GM12878 (cell line): ENCODE data around the gene SHC3. TPM values are rescaled to one million over a fixed set of nuclear protein-coding genes. Genes with fewer than 3 reads are reported as not detected.

ENCODE experiments used
- ATAC-seq: fragments of 200-7000 bp; cut with Tn5 transposase; 3 replicates; pipeline ENCODE4 v1.9.1; 2020; ENCODE audit warnings: mild to moderate bottlenecking, moderate library complexity
- BruUV-seq: library from RNA; stranded (reverse); fragments of 400-500 nt; replicated peaks from 2 replicates; lab custom pipeline; 2021; lab: Mats Ljungman, UMichigan
- CTCF ChIA-PET: fragments of 300-600 bp; sonication (Branson Sonifier 250); formaldehyde crosslinking; extraction: SDS; loops from one replicate; lab custom pipeline; 2021; ENCODE audit warnings: inconsistent platforms; lab: Yijun Ruan, JAX
- POLR2A ChIA-PET: fragments of 350-600 bp; formaldehyde crosslinking; extraction: SDS; loops from one replicate; lab custom pipeline; 2021; ENCODE audit warnings: inconsistent platforms; lab: Charles Lee
- RAD21 ChIA-PET: fragments of 300-600 bp; sonication (Branson Sonifier 250); formaldehyde crosslinking; loops from one replicate; lab custom pipeline; 2023; ENCODE audit warnings: antibody characterized with exemption; ENCODE audit not compliant: unreplicated experiment; lab: Charles Lee
- SMC1A ChIA-PET: fragments of 300-600 bp; sonication (Branson Sonifier 250); formaldehyde crosslinking; loops from one replicate; lab custom pipeline; 2023; ENCODE audit not compliant: unreplicated experiment, uncharacterized antibody; lab: Charles Lee
- DNase-seq: peaks from one replicate; pipeline ENCODE4 v3.0.0-alpha.2; 2011; ENCODE audit warnings: low read depth, low spot score
- FAIRE-seq: peaks from 3 replicates; lab custom pipeline; 2011; peaks lifted over from hg19 to GRCh38; lab: Jason Lieb, UNC
- H2AFZ ChIP-seq: 2 replicates; pipeline ENCODE4 v1.6.0; 2011; ENCODE audit warnings: low read depth, low read length, control low read depth; ENCODE audit not compliant: control insufficient read depth
- H3K27ac ChIP-seq: 2 replicates; pipeline ENCODE4 v1.5.1; 2011; ENCODE audit warnings: control low read depth; ENCODE audit not compliant: control insufficient read depth, insufficient read depth
- H3K27me3 ChIP-seq, 2 experiments: replicated peaks in 1 of 2; 2 replicates each; pipeline versions ENCODE4 v1.6.0 to v1.6.1; 2011; ENCODE audit warnings: low read length in 1 of 2; ENCODE audit not compliant: control insufficient read depth in 2 of 2, insufficient read depth in 2 of 2
- H3K36me3 ChIP-seq, 2 experiments: 2 replicates each; pipeline ENCODE4 v1.5.1; 2011; ENCODE audit warnings: low read length in 1 of 2; ENCODE audit not compliant: control insufficient read depth in 2 of 2, insufficient read depth in 2 of 2
- H3K4me1 ChIP-seq: 2 replicates; pipeline ENCODE4 v1.6.1; 2011; ENCODE audit warnings: mild to moderate bottlenecking, low read length, moderate library complexity, mixed read lengths; ENCODE audit not compliant: control insufficient read depth, insufficient read depth
- H3K4me2 ChIP-seq: 2 replicates; pipeline ENCODE4 v1.6.0; 2011; ENCODE audit warnings: control low read depth; ENCODE audit not compliant: control insufficient read depth, insufficient read depth
- H3K4me3 ChIP-seq: fragments of 200-600 bp; sonication (generic); 2 replicates; pipeline ENCODE4 v1.5.1; 2016
- H3K79me2 ChIP-seq: 2 replicates; pipeline ENCODE4 v1.6.0; 2011; ENCODE audit warnings: low read length; ENCODE audit not compliant: control insufficient read depth, insufficient read depth
- H3K9ac ChIP-seq: 2 replicates; pipeline ENCODE4 v1.8.0; 2011; ENCODE audit warnings: low read length, control low read depth, mixed read lengths; ENCODE audit not compliant: control insufficient read depth, insufficient read depth
- H3K9me3 ChIP-seq: replicated peaks from 3 replicates; pipeline ENCODE4 v1.5.1; 2011; ENCODE audit warnings: mild to moderate bottlenecking, low read length; ENCODE audit not compliant: control insufficient read depth, insufficient read depth
- H4K20me1 ChIP-seq: 2 replicates; pipeline ENCODE4 v1.6.0; 2011; ENCODE audit not compliant: control insufficient read depth, insufficient read depth
- CHD2 ChIP-seq: IDR thresholded peaks from 2 replicates; pipeline ENCODE4 v1.6.1; 2011; ENCODE audit warnings: low read depth, low read length, improper control_type of control experiment, borderline replicate concordance
- CUX1 ChIP-seq: IDR thresholded peaks from 2 replicates; pipeline ENCODE4 v1.6.1; 2012; ENCODE audit warnings: improper control_type of control experiment, low read depth, low read length; ENCODE audit not compliant: insufficient replicate concordance
- ZBTB4 ChIP-seq: fragments of 450-650 bp; formaldehyde crosslinking; IDR thresholded peaks from 2 replicates; pipeline ENCODE4 v1.4.0; 2022; ENCODE audit warnings: mild to moderate bottlenecking, moderate library complexity
- WGBS: methylation state at CpG from one replicate; pipeline ENCODE4 v1.1.6; 2016; ENCODE audit warnings: low lambda C conversion rate; ENCODE audit not compliant: insufficient replicate concordance, insufficient coverage; ENCODE audit errors: missing lambda C conversion rate; 5-methylcytosine and 5-hydroxymethylcytosine counted together
- in situ Hi-C: fragments of 300-500 bp; cut with MboI; formaldehyde crosslinking; loops from 9 replicates; pipeline ENCODE4 v1.14.3; 2018; ENCODE audit warnings: mixed read lengths
- intact Hi-C: fragments of 100-400 bp; cut with micrococcal nuclease; formaldehyde crosslinking; loops from one replicate; pipeline ENCODE4 v1.14.2; 2022; ENCODE audit not compliant: unreplicated experiment
- polyA plus RNA-seq, 11 experiments: library from polyadenylated mRNA; depleted of rRNA in 4 of 11; unstranded in 6 of 11; stranded (reverse) in 5 of 11; fragments of >200 nt; fragmentation: Nextera tagmentation in 4 of 11; fragmentation: Illumina TruSeq in 1 of 11; extraction: Ambion mirVana in 4 of 11; extraction: Trizol in 1 of 11; gene quantifications; 1 replicate in 1 of 11; 2 replicates in 10 of 11; pipeline versions ENCODE4 v1.2.1 to v1.2.3, GENCODE V29; 2011 to 2016; ENCODE audit warnings: inconsistent platforms in 2 of 11, missing spikeins in 2 of 11, low read depth in 1 of 11
- total RNA-seq, 4 experiments: library from RNA; depleted of rRNA in 3 of 4; stranded (reverse); fragments of >200 nt in 3 of 4; fragmentation: Illumina TruSeq in 1 of 4; extraction: Trizol in 1 of 4; gene quantifications; 2 replicates each; pipeline versions ENCODE4 v1.2.1 to v1.2.3, GENCODE V29; 2013 to 2021

The SHC3 gene
- total and polyA plus RNA-seq, 10 of the 15 experiments (the other 5 are each of a cell fraction or from before 2014, with no cell fraction given), result 0.01 to 0.06 TPM; not detected in 8

GRCh38 chr9:89039664-89040063 is 139.0 kb downstream of the SHC3 start:
- in situ Hi-C loops (no loop called here), intact Hi-C loops (no loop called here)
- Histone ChIP-seq H3K4me1 (no peaks in the 10 kb centered on the region), H3K27ac (no peak overlapping the region), H3K4me2 (no peak overlapping the region), H3K79me2 (no peaks in the 10 kb centered on the region), H3K27me3 (no peaks in the 10 kb centered on the region; a peak in 1 of 4 replicates), H4K20me1 (no peaks in the 10 kb centered on the region), H3K9ac (no peak overlapping the region), H3K36me3 (no peaks in the 10 kb centered on the region), H3K4me3 (no peak overlapping the region), H3K9me3 (no peaks in the 10 kb centered on the region), H2AFZ (no peak overlapping the region)
- DNase-seq, result no peak
- 0% methylated on average over 2 of the region's 2 CpGs for WGBS
- CTCF ChIA-PET, result no interaction called here
- no peak for FAIRE-seq
- TF ChIP-seq CHD2 (no peak), ZBTB4 (CRISPR knock-in tag) (no peak), CUX1 (no peak)
- RAD21 ChIA-PET, result no interaction called here
- no peak for ATAC-seq
- SMC1A ChIA-PET, result no interaction called here
- no TSS peak for BruUV-seq
- POLR2A ChIA-PET, result no interaction called here
